K562 (cell line): ENCODE data around the gene TBX1. TPM values are rescaled to one million over a fixed set of nuclear protein-coding genes. Genes with fewer than 3 reads are reported as not detected.

Source experiments
- CBX2 ChIP-seq: fragments of 200-600 bp; sonication (generic); IDR thresholded peaks from one replicate; pipeline ENCODE4 v1.6.1; 2012; ENCODE audit warnings: mild to moderate bottlenecking, low read length, inconsistent platforms; ENCODE audit not compliant: insufficient read depth, poor library complexity, severe bottlenecking
- CHD1 ChIP-seq: fragments of 200-600 bp; sonication (generic); IDR thresholded peaks from one replicate; pipeline ENCODE4 v1.6.1; 2012; ENCODE audit warnings: mild to moderate bottlenecking, moderate library complexity, low read length, inconsistent platforms
- FOXK1 ChIP-seq: sonication (generic); formaldehyde crosslinking; IDR thresholded peaks from 2 replicates; pipeline ENCODE4 v1.8.0; 2022; ENCODE audit warnings: missing genetic modification reagents, mild to moderate bottlenecking, borderline replicate concordance
- MAZ ChIP-seq, 2 experiments: fragments of 450-650 bp in 1 of 2; sonication (generic) in 1 of 2; formaldehyde crosslinking; IDR thresholded peaks in 1 of 2; conservative IDR thresholded peaks in 1 of 2; 2 replicates each; pipeline versions ENCODE4 v1.4.0 to v1.5.0; 2020; ENCODE audit warnings: mild to moderate bottlenecking in 1 of 2, missing genetic modification reagents in 1 of 2
- WHSC1 ChIP-seq: IDR thresholded peaks from one replicate; pipeline ENCODE4 v1.6.1; 2012; ENCODE audit warnings: low read length, control low read depth, inconsistent platforms
- ZKSCAN3 ChIP-seq: fragments of 250-450 bp; sonication (Bioruptor Pico); IDR thresholded peaks from 2 replicates; pipeline ENCODE4 v1.4.0; 2020
- ZNF24 ChIP-seq: fragments of 450-650 bp; IDR thresholded peaks from 2 replicates; pipeline ENCODE4 v1.6.1; 2016
- polyA plus RNA-seq, 8 experiments: library from polyadenylated mRNA; depleted of rRNA in 4 of 8; stranded (reverse) in 5 of 8; unstranded in 3 of 8; fragments of >200 nt; fragmentation: Nextera tagmentation in 2 of 8; fragmentation: Illumina TruSeq in 1 of 8; extraction: Ambion mirVana in 2 of 8; extraction: Trizol in 1 of 8; gene quantifications; 2 replicates each; pipeline versions ENCODE4 v1.2.1 to v1.2.3, GENCODE V29; 2011 to 2014; ENCODE audit warnings: inconsistent platforms in 1 of 8, missing spikeins in 1 of 8
- total RNA-seq, 7 experiments: library from RNA; depleted of rRNA in 6 of 7; stranded (reverse); fragments of >200 nt in 6 of 7; fragmentation: Illumina TruSeq in 2 of 7; extraction: Trizol in 2 of 7; gene quantifications; 2 replicates each; pipeline versions ENCODE4 v1.2.1 to v1.2.3, GENCODE V29; 2011 to 2021; ENCODE audit warnings: low replicate concordance in 1 of 7
- TF ChIP-seq, protein P1 (sequence below): IDR thresholded peaks from 3 replicates; pipeline ENCODE4 v1.6.1; 2011; ENCODE audit warnings: borderline replicate concordance, mild to moderate bottlenecking; ENCODE audit not compliant: insufficient read length, insufficient read depth
- TF ChIP-seq, protein P2 (sequence below): conservative IDR thresholded peaks from 2 replicates; pipeline ENCODE4 v1.6.1; 2011; ENCODE audit warnings: low read depth, mild to moderate bottlenecking, low read length; ENCODE audit not compliant: control insufficient read depth
- TF ChIP-seq, protein P3 (sequence below), 2 experiments: fragments of 450-650 bp in 1 of 2; sonication (generic) in 1 of 2; formaldehyde crosslinking in 1 of 2; IDR thresholded peaks; 2 replicates each; pipeline versions ENCODE4 v1.7.1 to v1.9.0; 2016 to 2022; ENCODE audit warnings: inconsistent platforms in 1 of 2, mild to moderate bottlenecking in 1 of 2, missing genetic modification reagents in 1 of 2
- TF ChIP-seq, protein P4 (sequence below), 2 experiments: fragments of 450-650 bp in 1 of 2; sonication (generic) in 1 of 2; formaldehyde crosslinking in 1 of 2; IDR thresholded peaks in 1 of 2; conservative IDR thresholded peaks in 1 of 2; 2 replicates each; pipeline versions ENCODE4 v1.6.1 to v1.8.1; 2016 to 2023; ENCODE audit warnings: mild to moderate bottlenecking in 2 of 2, moderate library complexity in 2 of 2, inconsistent platforms in 1 of 2, missing genetic modification reagents in 1 of 2

TBX1 gene
- total and polyA plus RNA-seq, 9 of the 15 experiments (the other 6 are each of a cell fraction or from before 2014, with no cell fraction given) = 0.07 to 35.0 (median 3.9) TPM

DNA sequence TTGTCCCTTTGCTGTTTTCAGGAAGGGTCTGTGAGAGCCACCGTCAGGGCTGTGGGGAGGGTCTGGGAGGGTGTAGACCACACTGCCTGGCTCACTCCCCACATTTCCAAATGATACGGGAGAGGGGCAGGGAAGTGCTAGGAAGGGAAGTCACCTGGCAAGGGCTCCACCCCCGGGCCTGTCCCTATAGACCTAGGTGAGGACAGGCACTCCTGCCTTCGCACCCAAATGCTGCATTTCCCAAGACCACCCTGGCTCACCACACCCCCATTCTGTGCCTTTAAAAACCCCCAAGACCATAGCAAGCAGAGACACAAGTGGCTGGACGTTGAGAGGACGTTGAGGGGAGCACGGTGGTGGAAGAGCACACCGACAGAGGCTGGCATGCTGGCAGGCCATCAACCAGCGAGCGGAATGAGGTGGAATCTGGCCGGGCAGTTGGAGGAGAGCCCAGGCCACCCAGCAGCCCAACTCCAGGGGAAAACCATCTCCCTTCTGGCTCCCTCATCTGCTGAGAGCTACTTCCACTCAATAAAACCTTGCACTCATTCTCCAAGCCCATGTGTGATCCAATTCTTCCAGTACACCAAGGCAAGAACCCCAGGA, 48.4 kb downstream of the TBX1 start (continued):
- TF ChIP-seq FOXK1 (CRISPR knock-in tag) = no peak
- TF ChIP-seq MAZ (CRISPR knock-in tag; conservative IDR thresholded peaks at IDR 0.05 in 1 of 2, IDR thresholded peaks at IDR 0.05 in 1 of 2) = no peak
- TF ChIP-seq WHSC1 = peak; percentile 53
- no peak for TF ChIP-seq ZKSCAN3 (CRISPR knock-in tag)
- TF ChIP-seq, protein P1, sequence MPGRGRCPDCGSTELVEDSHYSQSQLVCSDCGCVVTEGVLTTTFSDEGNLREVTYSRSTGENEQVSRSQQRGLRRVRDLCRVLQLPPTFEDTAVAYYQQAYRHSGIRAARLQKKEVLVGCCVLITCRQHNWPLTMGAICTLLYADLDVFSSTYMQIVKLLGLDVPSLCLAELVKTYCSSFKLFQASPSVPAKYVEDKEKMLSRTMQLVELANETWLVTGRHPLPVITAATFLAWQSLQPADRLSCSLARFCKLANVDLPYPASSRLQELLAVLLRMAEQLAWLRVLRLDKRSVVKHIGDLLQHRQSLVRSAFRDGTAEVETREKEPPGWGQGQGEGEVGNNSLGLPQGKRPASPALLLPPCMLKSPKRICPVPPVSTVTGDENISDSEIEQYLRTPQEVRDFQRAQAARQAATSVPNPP = no peak
- no peak for TF ChIP-seq CHD1
- TF ChIP-seq, protein P2, sequence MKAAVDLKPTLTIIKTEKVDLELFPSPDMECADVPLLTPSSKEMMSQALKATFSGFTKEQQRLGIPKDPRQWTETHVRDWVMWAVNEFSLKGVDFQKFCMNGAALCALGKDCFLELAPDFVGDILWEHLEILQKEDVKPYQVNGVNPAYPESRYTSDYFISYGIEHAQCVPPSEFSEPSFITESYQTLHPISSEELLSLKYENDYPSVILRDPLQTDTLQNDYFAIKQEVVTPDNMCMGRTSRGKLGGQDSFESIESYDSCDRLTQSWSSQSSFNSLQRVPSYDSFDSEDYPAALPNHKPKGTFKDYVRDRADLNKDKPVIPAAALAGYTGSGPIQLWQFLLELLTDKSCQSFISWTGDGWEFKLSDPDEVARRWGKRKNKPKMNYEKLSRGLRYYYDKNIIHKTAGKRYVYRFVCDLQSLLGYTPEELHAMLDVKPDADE = peak; percentile 35
- no peak for TF ChIP-seq CBX2
- no peak for TF ChIP-seq ZNF24
- TF ChIP-seq, protein P3, sequence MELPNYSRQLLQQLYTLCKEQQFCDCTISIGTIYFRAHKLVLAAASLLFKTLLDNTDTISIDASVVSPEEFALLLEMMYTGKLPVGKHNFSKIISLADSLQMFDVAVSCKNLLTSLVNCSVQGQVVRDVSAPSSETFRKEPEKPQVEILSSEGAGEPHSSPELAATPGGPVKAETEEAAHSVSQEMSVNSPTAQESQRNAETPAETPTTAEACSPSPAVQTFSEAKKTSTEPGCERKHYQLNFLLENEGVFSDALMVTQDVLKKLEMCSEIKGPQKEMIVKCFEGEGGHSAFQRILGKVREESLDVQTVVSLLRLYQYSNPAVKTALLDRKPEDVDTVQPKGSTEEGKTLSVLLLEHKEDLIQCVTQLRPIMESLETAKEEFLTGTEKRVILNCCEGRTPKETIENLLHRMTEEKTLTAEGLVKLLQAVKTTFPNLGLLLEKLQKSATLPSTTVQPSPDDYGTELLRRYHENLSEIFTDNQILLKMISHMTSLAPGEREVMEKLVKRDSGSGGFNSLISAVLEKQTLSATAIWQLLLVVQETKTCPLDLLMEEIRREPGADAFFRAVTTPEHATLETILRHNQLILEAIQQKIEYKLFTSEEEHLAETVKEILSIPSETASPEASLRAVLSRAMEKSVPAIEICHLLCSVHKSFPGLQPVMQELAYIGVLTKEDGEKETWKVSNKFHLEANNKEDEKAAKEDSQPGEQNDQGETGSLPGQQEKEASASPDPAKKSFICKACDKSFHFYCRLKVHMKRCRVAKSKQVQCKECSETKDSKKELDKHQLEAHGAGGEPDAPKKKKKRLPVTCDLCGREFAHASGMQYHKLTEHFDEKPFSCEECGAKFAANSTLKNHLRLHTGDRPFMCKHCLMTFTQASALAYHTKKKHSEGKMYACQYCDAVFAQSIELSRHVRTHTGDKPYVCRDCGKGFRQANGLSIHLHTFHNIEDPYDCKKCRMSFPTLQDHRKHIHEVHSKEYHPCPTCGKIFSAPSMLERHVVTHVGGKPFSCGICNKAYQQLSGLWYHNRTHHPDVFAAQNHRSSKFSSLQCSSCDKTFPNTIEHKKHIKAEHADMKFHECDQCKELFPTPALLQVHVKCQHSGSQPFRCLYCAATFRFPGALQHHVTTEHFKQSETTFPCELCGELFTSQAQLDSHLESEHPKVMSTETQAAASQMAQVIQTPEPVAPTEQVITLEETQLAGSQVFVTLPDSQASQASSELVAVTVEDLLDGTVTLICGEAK (IDR thresholded peaks at IDR 0.05) = no peak
- TF ChIP-seq, protein P3 (CRISPR knock-in tag; IDR thresholded peaks at IDR 0.05) = peak; percentile 7
- TF ChIP-seq, protein P4, sequence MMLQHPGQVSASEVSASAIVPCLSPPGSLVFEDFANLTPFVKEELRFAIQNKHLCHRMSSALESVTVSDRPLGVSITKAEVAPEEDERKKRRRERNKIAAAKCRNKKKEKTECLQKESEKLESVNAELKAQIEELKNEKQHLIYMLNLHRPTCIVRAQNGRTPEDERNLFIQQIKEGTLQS (IDR thresholded peaks at IDR 0.05) = no peak
- TF ChIP-seq, protein P4 (CRISPR knock-in tag; conservative IDR thresholded peaks at IDR 0.05) = 0 out of 2 replicates have a peak, but pooled peaks have one; percentile 38
